ENCODE data around the gene DNAI4. TPM values are rescaled to one million over a fixed set of nuclear protein-coding genes. Genes with fewer than 3 reads are reported as not detected.

Gene DNAI4
- total RNA-seq, 4 donors from 2014 or later = 0.29 to 4.8 (median 0.35) TPM; not detected in 1

DNA sequence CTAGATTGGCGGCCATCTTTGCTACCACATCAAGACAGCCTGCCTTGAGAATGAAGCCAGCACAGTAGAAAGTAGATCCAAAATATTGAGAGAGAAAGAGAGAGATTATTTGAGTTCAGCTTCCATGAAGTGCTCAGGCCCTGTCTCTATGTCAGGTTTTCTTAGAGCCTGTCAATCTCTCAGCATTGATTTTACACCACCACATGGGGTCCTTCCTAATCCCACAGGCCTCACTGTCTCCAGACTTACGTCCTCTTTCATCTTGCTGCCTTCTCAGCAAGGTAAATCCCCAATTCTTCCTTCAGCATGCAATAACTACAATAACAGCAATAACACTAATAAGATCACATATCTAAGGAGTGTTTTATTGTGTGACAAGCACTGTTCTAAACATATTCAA is 151.4 kb downstream of the DNAI4 start:
- H3K9me3 ChIP-seq = no peaks in the 10 kb centered on the region
- intact Hi-C loops (cut with DNase I) = no loop called here
- no peak for DNase-seq
- H3K36me3 ChIP-seq = no peaks in the 10 kb centered on the region
- 81 to 91% methylated on average over 2 of the region's 2 CpGs for WGBS, 2 donors
- H3K27me3 ChIP-seq = no peaks in the 10 kb centered on the region
- no peaks in the 10 kb centered on the region for H3K4me1 ChIP-seq
- H3K27ac ChIP-seq = no peak overlapping the region
- TF ChIP-seq, protein P1, sequence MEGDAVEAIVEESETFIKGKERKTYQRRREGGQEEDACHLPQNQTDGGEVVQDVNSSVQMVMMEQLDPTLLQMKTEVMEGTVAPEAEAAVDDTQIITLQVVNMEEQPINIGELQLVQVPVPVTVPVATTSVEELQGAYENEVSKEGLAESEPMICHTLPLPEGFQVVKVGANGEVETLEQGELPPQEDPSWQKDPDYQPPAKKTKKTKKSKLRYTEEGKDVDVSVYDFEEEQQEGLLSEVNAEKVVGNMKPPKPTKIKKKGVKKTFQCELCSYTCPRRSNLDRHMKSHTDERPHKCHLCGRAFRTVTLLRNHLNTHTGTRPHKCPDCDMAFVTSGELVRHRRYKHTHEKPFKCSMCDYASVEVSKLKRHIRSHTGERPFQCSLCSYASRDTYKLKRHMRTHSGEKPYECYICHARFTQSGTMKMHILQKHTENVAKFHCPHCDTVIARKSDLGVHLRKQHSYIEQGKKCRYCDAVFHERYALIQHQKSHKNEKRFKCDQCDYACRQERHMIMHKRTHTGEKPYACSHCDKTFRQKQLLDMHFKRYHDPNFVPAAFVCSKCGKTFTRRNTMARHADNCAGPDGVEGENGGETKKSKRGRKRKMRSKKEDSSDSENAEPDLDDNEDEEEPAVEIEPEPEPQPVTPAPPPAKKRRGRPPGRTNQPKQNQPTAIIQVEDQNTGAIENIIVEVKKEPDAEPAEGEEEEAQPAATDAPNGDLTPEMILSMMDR (IDR thresholded peaks at IDR 0.05) = no peak
- TF ChIP-seq POLR2A (IDR thresholded peaks at IDR 0.05) = no peak
- no peak overlapping the region for H3K4me3 ChIP-seq

- Histone ChIP-seq H3K4me1 (no peaks in the 10 kb centered on the region), H3K27me3 (no peaks in the 10 kb centered on the region), H3K9me3 (no peaks in the 10 kb centered on the region), H3K27ac (no peak overlapping the region), H3K36me3 (no peaks in the 10 kb centered on the region), H3K4me3 (no peak overlapping the region)
- 62 to 82% methylated on average over 4 of the region's 4 CpGs for WGBS, 2 donors
- TF ChIP-seq, protein P1 (IDR thresholded peaks at IDR 0.05) = no peak
- TF ChIP-seq POLR2A (IDR thresholded peaks at IDR 0.05) = no peak
- intact Hi-C loops (cut with DNase I) = no loop called here
- no peak for DNase-seq
These were observed 154.0 kb downstream of the DNAI4 start for GRCh38 chr1:66770694-66771093.

DNA sequence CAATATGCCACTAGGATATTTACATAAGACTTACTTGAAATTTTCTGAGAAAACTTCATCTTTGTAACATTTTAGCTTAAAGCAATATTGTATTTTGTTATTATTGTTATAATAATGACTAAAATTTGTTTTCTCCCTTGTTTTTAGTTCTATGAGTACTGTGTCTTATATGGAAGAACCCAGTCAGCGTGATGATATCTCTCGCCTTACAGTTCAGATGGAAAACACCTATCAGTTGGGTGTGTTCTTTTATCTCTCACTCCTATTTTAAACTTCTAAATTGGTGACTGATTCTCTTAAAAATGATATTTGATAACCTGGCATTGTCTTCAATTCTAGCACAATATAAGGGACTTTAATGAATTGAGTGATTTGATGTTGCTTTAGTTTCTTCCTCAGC is 154.4 kb downstream of the DNAI4 start:
- Histone ChIP-seq H3K4me3 (no peak overlapping the region), H3K36me3 (no peaks in the 10 kb centered on the region), H3K9me3 (no peaks in the 10 kb centered on the region), H3K27ac (no peak overlapping the region), H3K27me3 (no peaks in the 10 kb centered on the region), H3K4me1 (no peaks in the 10 kb centered on the region)
- 80 to 86% methylated on average over 2 of the region's 2 CpGs for WGBS, 2 donors
- intact Hi-C loops (cut with DNase I) = no loop called here
- no peak for DNase-seq
- TF ChIP-seq POLR2A (IDR thresholded peaks at IDR 0.05) = no peak
- TF ChIP-seq, protein P1 (IDR thresholded peaks at IDR 0.05) = no peak

GRCh38 chr1:66769512-66770229 is 155.0 kb downstream of the DNAI4 start:
- intact Hi-C loops (cut with DNase I) = no loop called here
- 76 to 79% methylated on average over 7 of the region's 7 CpGs for WGBS, 2 donors

GRCh38 chr1:66768965-66769364 is 155.7 kb downstream of the DNAI4 start:
- Histone ChIP-seq H3K36me3 (no peaks in the 10 kb centered on the region), H3K4me3 (no peak overlapping the region), H3K27ac (no peak overlapping the region), H3K27me3 (no peaks in the 10 kb centered on the region), H3K4me1 (no peaks in the 10 kb centered on the region), H3K9me3 (no peaks in the 10 kb centered on the region)
- intact Hi-C loops (cut with DNase I) = no loop called here
- TF ChIP-seq POLR2A (IDR thresholded peaks at IDR 0.05) = no peak
- TF ChIP-seq, protein P1 (IDR thresholded peaks at IDR 0.05) = no peak
- DNase-seq = no peak
- 91% methylated on average over 1 of the region's 1 CpG for WGBS, 2 donors

More at GRCh38 chr1:66769512-66770229, 155.0 kb downstream of the DNAI4 start:
- Histone ChIP-seq H3K27ac (no peak overlapping the region), H3K36me3 (no peaks in the 10 kb centered on the region), H3K4me1 (no peaks in the 10 kb centered on the region), H3K9me3 (no peaks in the 10 kb centered on the region), H3K27me3 (no peaks in the 10 kb centered on the region), H3K4me3 (no peak overlapping the region)
- DNase-seq = no peak
- no peak for TF ChIP-seq POLR2A (IDR thresholded peaks at IDR 0.05)
- TF ChIP-seq, protein P1 (IDR thresholded peaks at IDR 0.05) = no peak

Measured in esophagus squamous epithelium (tissue), 5 donors.